Peyer's patch (tissue), 4 donors: ENCODE data around the gene LIN9.

Experiments used
- POLR2A ChIP-seq, 2 donors: fragments of 450-650 bp; IDR thresholded peaks; one replicate each; pipeline ENCODE4 v1.5.1; 2017; ENCODE audit warnings: antibody characterized with exemption in 2 of 2, mild to moderate bottlenecking in 2 of 2, moderate library complexity in 2 of 2
- TF ChIP-seq, protein P1 (sequence below), 6 experiments: fragments of 450-650 bp in 4 of 6; fragments of 200-600 bp in 2 of 6; sonication (generic) in 1 of 6; IDR thresholded peaks; one replicate each; pipeline ENCODE4 v1.5.1; 2017 to 2019; ENCODE audit warnings: antibody characterized with exemption in 6 of 6, mild to moderate bottlenecking in 3 of 6, moderate library complexity in 1 of 6

DNA sequence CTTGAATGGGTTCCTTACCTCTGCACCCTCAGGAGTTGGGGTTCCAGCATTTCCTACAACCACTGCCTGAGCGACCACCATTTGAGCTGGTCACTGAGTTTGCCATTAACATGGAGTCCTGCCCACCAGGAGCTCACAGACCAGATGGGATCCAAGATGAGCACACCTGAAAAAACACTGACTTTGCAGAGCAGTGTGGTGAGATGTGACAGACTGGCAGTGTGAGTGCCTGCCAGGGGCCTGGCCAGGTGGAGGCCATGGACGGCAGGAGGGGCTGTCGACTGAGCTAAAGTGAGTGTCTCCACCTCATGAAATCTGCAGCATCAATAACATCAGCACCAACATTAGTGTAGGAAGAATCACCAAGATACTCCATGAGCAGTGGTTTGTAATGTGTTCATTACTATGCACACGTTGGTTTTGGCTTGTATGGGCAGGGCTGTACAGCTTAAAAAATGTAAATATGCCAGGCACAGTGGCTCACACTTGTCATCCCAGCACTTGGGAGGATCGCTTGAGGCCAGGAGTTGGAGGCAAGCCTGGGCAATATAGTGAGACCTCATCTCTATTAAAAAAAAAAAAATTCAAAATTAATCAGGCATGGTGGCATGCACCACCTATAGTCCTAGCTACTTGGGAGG, 97.7 kb downstream of the LIN9 start:
- TF ChIP-seq POLR2A (IDR thresholded peaks at IDR 0.05), result no peak
- TF ChIP-seq, protein P1, sequence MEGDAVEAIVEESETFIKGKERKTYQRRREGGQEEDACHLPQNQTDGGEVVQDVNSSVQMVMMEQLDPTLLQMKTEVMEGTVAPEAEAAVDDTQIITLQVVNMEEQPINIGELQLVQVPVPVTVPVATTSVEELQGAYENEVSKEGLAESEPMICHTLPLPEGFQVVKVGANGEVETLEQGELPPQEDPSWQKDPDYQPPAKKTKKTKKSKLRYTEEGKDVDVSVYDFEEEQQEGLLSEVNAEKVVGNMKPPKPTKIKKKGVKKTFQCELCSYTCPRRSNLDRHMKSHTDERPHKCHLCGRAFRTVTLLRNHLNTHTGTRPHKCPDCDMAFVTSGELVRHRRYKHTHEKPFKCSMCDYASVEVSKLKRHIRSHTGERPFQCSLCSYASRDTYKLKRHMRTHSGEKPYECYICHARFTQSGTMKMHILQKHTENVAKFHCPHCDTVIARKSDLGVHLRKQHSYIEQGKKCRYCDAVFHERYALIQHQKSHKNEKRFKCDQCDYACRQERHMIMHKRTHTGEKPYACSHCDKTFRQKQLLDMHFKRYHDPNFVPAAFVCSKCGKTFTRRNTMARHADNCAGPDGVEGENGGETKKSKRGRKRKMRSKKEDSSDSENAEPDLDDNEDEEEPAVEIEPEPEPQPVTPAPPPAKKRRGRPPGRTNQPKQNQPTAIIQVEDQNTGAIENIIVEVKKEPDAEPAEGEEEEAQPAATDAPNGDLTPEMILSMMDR (IDR thresholded peaks at IDR 0.05), result no peak
